ENCODE data around the gene AGPAT1.

GRCh38 chr6:32146287-32146686 lies 29.6 kb downstream of the AGPAT1 start:
- TF ChIP-seq CTCF (IDR thresholded peaks at IDR 0.05) (no peak), POLR2A (IDR thresholded peaks at IDR 0.05) (no peak)

All from upper lobe of left lung (tissue), 4 donors.